Heart right ventricle (tissue), 16 donors: Measurements from ENCODE around the gene CAPN13. TPM values are rescaled to one million over a fixed set of nuclear protein-coding genes. Genes with fewer than 3 reads are reported as not detected.

Experiments used
- ATAC-seq, 8 donors: fragments of 200-7000 bp; cut with Tn5 transposase; one replicate each; pipeline ENCODE4 v1.9.1; 2020; ENCODE audit warnings: mild to moderate bottlenecking in 8 of 8, moderate library complexity in 8 of 8, moderate number of reproducible peaks in 1 of 8
- DNase-seq, 2 donors: peaks; one replicate each; pipeline ENCODE4 v3.0.0-alpha.2; 2020
- H3K27ac ChIP-seq, 10 donors: fragments of 200-600 bp; sonication (generic) in 2 of 10; one replicate each; pipeline versions ENCODE4 v1.5.0 to v1.8.0; 2020 to 2022; ENCODE audit warnings: mild to moderate bottlenecking in 3 of 10
- H3K27me3 ChIP-seq, 7 donors: fragments of 200-600 bp; one replicate each; pipeline ENCODE4 v1.8.0; 2021 to 2022; ENCODE audit warnings: mild to moderate bottlenecking in 2 of 7
- H3K36me3 ChIP-seq, 9 donors: fragments of 200-600 bp; sonication (generic) in 1 of 9; one replicate each; pipeline versions ENCODE4 v1.5.0 to v1.8.0; 2020 to 2022; ENCODE audit warnings: mild to moderate bottlenecking in 2 of 9
- H3K4me1 ChIP-seq, 9 donors: fragments of 200-600 bp; sonication (generic) in 1 of 9; one replicate each; pipeline versions ENCODE4 v1.5.0 to v1.8.0; 2020 to 2022; ENCODE audit warnings: mild to moderate bottlenecking in 4 of 9
- H3K4me3 ChIP-seq, 10 donors: fragments of 200-600 bp; sonication (generic) in 2 of 10; one replicate each; pipeline versions ENCODE4 v1.5.0 to v1.8.0; 2020 to 2022; ENCODE audit warnings: mild to moderate bottlenecking in 7 of 10, moderate library complexity in 2 of 10
- H3K9me3 ChIP-seq, 11 donors: fragments of 200-600 bp in 10 of 11; sonication (generic) in 2 of 11; one replicate each; pipeline versions ENCODE4 v1.5.0 to v1.8.0; 2013 to 2022; ENCODE audit warnings: mild to moderate bottlenecking in 2 of 11, control low read depth in 1 of 11, moderate library complexity in 1 of 11
- CTCF ChIP-seq, 9 donors: fragments of 200-600 bp; sonication (generic) in 2 of 9; IDR thresholded peaks; one replicate each; pipeline versions ENCODE4 v1.5.0 to v1.8.0; 2021 to 2022; ENCODE audit warnings: antibody characterized with exemption in 9 of 9, mild to moderate bottlenecking in 5 of 9, moderate library complexity in 1 of 9
- WGBS, 2 donors: extraction: QIAGEN DNeasy Blood & Tissue Kit; methylation state at CpG; one replicate each; pipeline ENCODE4 v1.1.7; 2013; ENCODE audit warnings: inconsistent platforms in 1 of 2; 5-methylcytosine and 5-hydroxymethylcytosine counted together
- intact Hi-C, 10 donors: fragments of 100-400 bp; cut with DNase I; formaldehyde crosslinking; loops; one replicate each; pipeline versions ENCODE4 v1.11.1 to v1.14.2; 2022
- polyA plus RNA-seq, 2 donors: library from polyadenylated mRNA; stranded (reverse); fragments of 200-250 nt; gene quantifications; one replicate each; pipeline ENCODE4 v1.2.3, GENCODE V29; 2013
- total RNA-seq, 10 donors: library from RNA; stranded (reverse); fragmentation: NEBNext Ultra II Directional in 3 of 10; extraction: Animal tissue kit (Norgen Biotek cat#: 25700) in 3 of 10; gene quantifications; one replicate each; pipeline versions ENCODE4 v1.2.1 to v1.2.4, GENCODE V29; 2021 to 2023
- donor health status: Arrhythmogenic right ventricular cardiomyopathy.
- donor health status: ischemic (EF 13 %, LVEDD 7.1; RV severe dilation, severe dysfunction).
- donor health status: healthy with polysubstance abuse.
- donor health status: DM: no; HTN: yes; CAD: no.
- donor health status: DM: no; HTN: no; CAD: no.
- donor health status: ischemic (EF 25% LVEDD 6.9; RV normal size, moderate dysfunction).
- donor health status: ischemic (EF 25% LVEDD 5.7; RV mildly dilated, moderate dysfunction).
- donor health status: healthy.
- donor health status: DM: yes; HTN: yes; CAD: no.
- donor health status: Ischemic cardiomyopathy.
- donor health status: ischemic (EF 35%, LVEDD 5.7; RV mildly dilated, moderate dysfunction).
- donor health status: nonischemic (EF 11% LVEDD 7.7; RV severe dilation, severe dysfunction).
- donor health status: DM: yes; HTN: yes; CAD: no.
- donor health status: PGD.
- donor health status: ischemic (EF 29% LVEDD 5.4; RV normal size, mild dysfunction).
- donor health status: nonischemic (EF 23%, LVEDD 6.1; RV moderate dilation, normal function).

Gene CAPN13
- total and polyA plus RNA-seq, 12 donors, result 0.09 TPM; not detected in 11

- no peak for DNase-seq
- intact Hi-C loops, result no loop called here
- TF ChIP-seq CTCF (IDR thresholded peaks at IDR 0.05), result no peak
- no peaks in the 10 kb centered on the region for H3K4me1 ChIP-seq
- H3K27me3 ChIP-seq, result peaks cover 0 to 46% (median 24%) of the 10 kb centered on the region in 7 donors
- H3K9me3 ChIP-seq, result no peaks in the 10 kb centered on the region
- H3K27ac ChIP-seq, result no peak overlapping the region
- H3K4me3 ChIP-seq, result no peak overlapping the region
- 73 to 78% methylated on average over 6 of the region's 6 CpGs for WGBS, 2 donors
- no peaks in the 10 kb centered on the region for H3K36me3 ChIP-seq
- no peak for ATAC-seq
Measured at GRCh38 chr2:30721668-30722647, 85.3 kb downstream of the CAPN13 start.

GRCh38 chr2:30721241-30721640 is 86.0 kb downstream of the CAPN13 start:
- Histone ChIP-seq H3K27ac (no peak overlapping the region), H3K4me1 (no peaks in the 10 kb centered on the region), H3K4me3 (no peak overlapping the region), H3K9me3 (no peaks in the 10 kb centered on the region), H3K36me3 (no peaks in the 10 kb centered on the region), H3K27me3 (peaks cover 0 to 42% (median 24%) of the 10 kb centered on the region in 7 donors)
- DNase-seq (no peak), ATAC-seq (no peak)
- WGBS, 2 donors, result 72 to 83% methylated on average over 4 of the region's 4 CpGs
- intact Hi-C loops, result no loop called here
- no peak for TF ChIP-seq CTCF (IDR thresholded peaks at IDR 0.05)

- peaks cover 0 to 15% (median 0%) of the 10 kb centered on the region in 9 donors for H3K4me1 ChIP-seq
- H3K36me3 ChIP-seq, result no peaks in the 10 kb centered on the region
- WGBS, 2 donors, result 57% methylated on average over 1 of the region's 1 CpG
- ATAC-seq, result no peak
- intact Hi-C loops, result loop anchor here in 8 of 10 donors (2.0 to 10.0 kb wide), 12 partner anchors 145 to 1118 kb away; no protein-coding TSS in a partner anchor
- no peaks in the 10 kb centered on the region for H3K9me3 ChIP-seq
- no peak overlapping the region for H3K4me3 ChIP-seq
- TF ChIP-seq CTCF (IDR thresholded peaks at IDR 0.05), result no peak
- DNase-seq, result no peak
- no peak overlapping the region for H3K27ac ChIP-seq
- peaks cover 0 to 10% (median 0%) of the 10 kb centered on the region in 7 donors for H3K27me3 ChIP-seq
Measured at GRCh38 chr2:30717081-30717650, 90.1 kb downstream of the CAPN13 start.

GRCh38 chr2:30716123-30716900 is 90.9 kb downstream of the CAPN13 start:
- WGBS, 2 donors, result 83 to 84% methylated on average over 11 of the region's 11 CpGs
- Histone ChIP-seq H3K27ac (no peak overlapping the region), H3K4me3 (no peak overlapping the region), H3K27me3 (peaks cover 0 to 3% (median 0%) of the 10 kb centered on the region in 7 donors), H3K9me3 (no peaks in the 10 kb centered on the region), H3K4me1 (peaks cover 0 to 15% (median 2%) of the 10 kb centered on the region in 9 donors), H3K36me3 (no peaks in the 10 kb centered on the region)
- TF ChIP-seq CTCF (IDR thresholded peaks at IDR 0.05), result no peak
- DNase-seq (no peak), ATAC-seq (no peak)
- intact Hi-C loops, result loop anchor here in 8 of 10 donors (2.0 to 10.0 kb wide), 12 partner anchors 146 to 1118 kb away; no protein-coding TSS in a partner anchor
